Activated T-helper 17 cell treated with anti-CD3 and anti-CD28 coated beads, Interleukin-2, amount 50 U/mL, for 72 hours (primary cell): ENCODE measurements around the gene PABPN1. TPM values are rescaled to one million over a fixed set of nuclear protein-coding genes. Genes with fewer than 3 reads are reported as not detected.

Source experiments
- ATAC-seq: fragments of 150-1000 bp; cut with Tn5 transposase; replicated peaks from 2 replicates; pipeline ENCODE4 v1.10.0; 2021; ENCODE audit warnings: mild to moderate bottlenecking, moderate library complexity
- H3K27ac Mint-ChIP-seq: one replicate; pipeline ENCODE4 v1.8.0; 2022; ENCODE audit warnings: mixed read lengths
- H3K27me3 Mint-ChIP-seq: one replicate; pipeline ENCODE4 v1.8.0; 2022; ENCODE audit warnings: mixed read lengths
- H3K36me3 Mint-ChIP-seq: one replicate; pipeline ENCODE4 v1.8.0; 2022; ENCODE audit warnings: low read depth, mild to moderate bottlenecking, mixed read lengths
- H3K4me1 Mint-ChIP-seq: one replicate; pipeline ENCODE4 v1.8.0; 2022; ENCODE audit warnings: mixed read lengths
- H3K4me3 Mint-ChIP-seq: one replicate; pipeline ENCODE4 v1.8.0; 2022; ENCODE audit warnings: mild to moderate bottlenecking, mixed read lengths
- H3K9me3 Mint-ChIP-seq: one replicate; pipeline ENCODE4 v1.8.0; 2022; ENCODE audit warnings: mixed read lengths
- total RNA-seq, 2 donors: library from RNA; stranded (reverse); gene quantifications; one replicate each; pipeline ENCODE4 v1.2.3, GENCODE V29; 2022

PABPN1 gene
- total RNA-seq, 2 donors from 2014 or later = 163 to 239 TPM

DNA sequence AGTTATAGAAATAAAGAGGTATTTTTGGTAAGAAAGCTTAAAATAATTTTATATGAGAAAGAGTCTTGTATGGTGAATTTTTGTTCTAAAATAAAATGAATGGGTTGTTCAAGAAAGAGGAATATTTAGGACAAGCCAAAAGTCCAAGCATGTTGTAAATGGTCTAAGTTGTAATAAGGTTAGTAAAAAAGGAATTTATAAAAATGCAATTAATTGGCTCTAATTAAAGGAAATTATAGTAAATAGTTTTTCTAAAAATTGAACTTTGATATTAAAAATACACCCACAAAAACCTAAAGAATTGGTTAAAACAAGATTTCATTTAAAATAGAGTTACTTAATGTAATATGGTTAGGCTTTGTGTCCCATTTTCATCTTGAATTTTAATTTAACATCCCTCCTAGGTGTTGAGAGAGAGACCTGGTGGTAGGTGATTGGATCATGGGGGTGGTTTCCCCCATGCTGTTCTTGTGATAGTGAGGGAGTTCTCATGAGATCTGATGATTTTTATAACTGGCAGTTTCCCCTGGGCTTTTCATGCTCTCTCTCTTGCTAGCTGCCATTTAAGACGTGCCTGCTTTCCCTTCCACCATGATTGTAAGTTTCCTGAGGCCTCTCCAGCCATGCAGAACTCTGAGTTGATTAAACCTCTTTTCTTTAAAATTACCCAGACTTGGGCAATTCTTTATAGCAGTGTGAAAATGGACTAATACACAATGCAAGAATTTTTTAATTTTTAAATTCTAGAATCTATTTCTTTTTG, 18.4 kb downstream of the PABPN1 start:
- no peaks in the 10 kb centered on the region for H3K4me1 Mint-ChIP-seq
- H3K27me3 Mint-ChIP-seq = peaks cover 8% of the 10 kb centered on the region
- no peaks in the 10 kb centered on the region for H3K9me3 Mint-ChIP-seq
- H3K4me3 Mint-ChIP-seq = no peak overlapping the region
- H3K27ac Mint-ChIP-seq = no peak overlapping the region
- H3K36me3 Mint-ChIP-seq = no peaks in the 10 kb centered on the region
- ATAC-seq = no peak

DNA sequence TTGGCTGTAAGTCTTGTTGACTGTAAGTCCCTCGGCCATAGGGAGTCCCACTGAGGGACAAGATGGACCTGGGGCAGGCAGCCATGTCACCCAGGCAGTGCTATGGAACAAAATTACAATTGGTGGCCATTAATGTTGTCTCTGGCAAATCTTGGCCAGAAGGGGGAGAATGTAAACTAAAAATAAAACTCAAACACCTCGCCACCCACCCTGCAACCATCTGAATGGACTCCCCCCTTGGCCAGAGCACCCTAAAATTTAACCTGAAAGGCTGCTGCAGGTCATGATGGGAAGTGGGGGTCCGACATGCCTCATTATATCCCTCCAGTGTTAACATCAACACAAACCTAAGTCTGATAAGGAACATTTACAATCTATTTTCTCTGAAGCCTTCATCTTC, 23.2 kb downstream of the PABPN1 start:
- Mint-ChIP-seq H3K4me1 (no peaks in the 10 kb centered on the region), H3K9me3 (no peaks in the 10 kb centered on the region), H3K27ac (no peak overlapping the region), H3K36me3 (no peaks in the 10 kb centered on the region), H3K27me3 (no peaks in the 10 kb centered on the region), H3K4me3 (no peak overlapping the region)
- ATAC-seq = no peak

DNA sequence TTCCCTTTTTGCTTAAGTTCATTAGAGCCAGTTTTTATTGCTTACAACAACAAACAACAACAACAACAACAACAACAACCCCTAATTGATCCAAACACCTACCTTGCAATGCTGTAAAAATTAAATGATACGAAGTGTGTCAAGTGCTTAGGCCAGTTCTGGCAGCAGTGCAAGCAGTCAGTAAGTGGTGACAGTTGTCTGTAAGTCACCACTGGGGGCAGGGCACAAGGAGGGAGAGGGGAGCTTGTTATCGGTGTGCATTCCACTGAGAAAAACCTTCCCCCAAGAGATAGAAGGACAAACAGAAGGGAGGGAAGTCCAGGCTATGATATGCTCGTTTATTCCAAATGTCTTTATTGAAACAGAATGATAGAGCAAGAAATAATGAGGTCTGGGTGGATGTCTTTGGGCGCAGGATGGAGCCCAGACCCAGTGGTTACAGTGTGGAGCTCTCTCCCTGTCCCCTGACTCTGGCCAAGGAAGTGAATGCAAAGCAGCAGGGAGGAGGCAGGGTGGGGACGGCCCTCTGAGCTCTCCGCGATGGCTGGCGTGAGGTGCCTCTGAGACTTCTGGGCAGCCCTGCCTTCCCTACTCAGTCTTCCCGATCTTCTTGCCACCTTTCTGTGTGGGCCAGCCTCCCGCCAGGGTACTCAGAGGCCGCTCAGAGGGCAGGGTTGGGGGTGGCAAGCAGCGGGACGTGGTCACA, 24.9 kb downstream of the PABPN1 start:
- Mint-ChIP-seq H3K27me3 (peaks cover 7% of the 10 kb centered on the region), H3K9me3 (no peaks in the 10 kb centered on the region), H3K27ac (no peak overlapping the region), H3K36me3 (no peaks in the 10 kb centered on the region), H3K4me1 (no peaks in the 10 kb centered on the region), H3K4me3 (no peak overlapping the region)
- ATAC-seq = no peak

DNA sequence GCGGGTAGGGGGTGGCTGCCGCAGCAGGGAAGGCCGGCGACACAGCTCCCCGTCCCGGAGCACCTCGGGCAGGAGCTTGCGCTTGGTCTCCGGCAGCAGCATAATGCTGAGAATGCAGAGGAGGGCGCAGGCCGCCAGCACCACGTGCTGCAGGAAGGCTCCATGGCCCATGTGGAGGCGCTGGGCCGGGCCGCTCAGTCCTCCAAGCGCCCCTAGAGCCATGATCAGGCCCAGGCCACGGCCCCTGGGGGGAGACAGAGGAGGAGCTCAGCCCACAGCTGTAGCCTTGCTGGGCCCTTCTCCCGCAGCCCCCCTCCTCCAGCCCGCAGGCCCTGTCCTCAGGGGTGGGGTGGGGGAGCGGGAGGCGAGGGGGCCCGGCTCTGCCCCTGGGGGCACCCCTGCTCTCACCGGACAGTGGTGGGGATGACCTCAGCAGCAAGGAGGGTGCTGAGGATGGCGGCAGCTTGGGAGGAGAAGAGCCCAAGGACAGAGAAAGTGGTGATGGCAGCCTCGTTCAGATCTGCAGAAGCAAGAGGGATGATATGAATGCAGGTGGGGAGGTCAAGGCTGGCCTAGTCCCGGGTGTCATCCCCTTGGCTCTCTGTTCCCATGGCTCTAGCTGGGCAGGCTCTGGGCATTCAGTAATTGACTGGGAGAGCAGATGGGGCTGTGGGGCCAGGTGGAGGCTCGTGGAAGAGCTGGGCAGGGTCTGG, 25.6 kb downstream of the PABPN1 start:
- Mint-ChIP-seq H3K9me3 (no peaks in the 10 kb centered on the region), H3K4me3 (no peak overlapping the region), H3K36me3 (no peaks in the 10 kb centered on the region), H3K27ac (no peak overlapping the region), H3K4me1 (no peaks in the 10 kb centered on the region), H3K27me3 (peaks cover 10% of the 10 kb centered on the region)
- no peak for ATAC-seq

DNA sequence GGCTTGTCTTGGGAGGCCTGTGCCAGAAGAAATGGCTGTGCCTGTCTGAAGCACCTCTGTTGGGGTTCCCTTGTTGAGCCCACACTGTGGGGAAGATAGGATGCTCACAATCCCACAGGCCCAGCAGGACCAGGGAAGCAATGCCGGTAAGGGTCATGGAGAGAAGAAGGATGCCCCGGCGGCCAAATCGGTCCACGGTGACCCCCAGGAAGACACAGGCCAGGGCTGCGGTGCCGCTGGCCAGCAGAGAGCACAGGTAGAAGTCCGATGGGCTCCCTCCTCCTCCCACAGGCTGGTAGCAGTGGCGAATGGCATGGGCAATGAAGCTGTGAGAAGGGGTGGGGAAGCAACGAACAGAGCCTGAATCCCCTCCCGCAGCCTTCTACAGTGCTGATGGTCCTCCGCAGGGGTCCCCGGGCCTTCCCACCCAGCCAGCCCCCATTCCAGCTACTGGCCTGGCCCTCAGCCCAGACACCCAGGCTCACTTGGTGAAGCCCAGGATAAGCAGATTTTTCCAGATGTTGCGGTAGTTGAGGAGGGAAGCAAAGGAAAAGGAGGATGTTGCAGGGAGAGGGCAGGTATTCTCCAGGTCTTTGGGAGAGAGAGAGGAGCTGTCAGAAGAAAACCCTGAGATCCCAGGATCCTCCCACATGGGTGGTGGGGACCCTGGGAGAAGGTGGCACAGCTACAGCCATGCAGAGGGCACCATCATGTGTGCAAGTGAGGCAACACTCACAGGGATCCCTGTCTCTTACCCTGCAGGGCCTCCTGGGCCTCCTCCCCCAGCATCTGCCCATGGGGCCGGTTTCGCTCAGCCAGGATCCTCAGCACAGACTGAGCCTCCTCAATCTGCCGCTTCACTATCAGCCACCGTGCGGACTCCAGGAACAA, 26.4 kb downstream of the PABPN1 start:
- H3K36me3 Mint-ChIP-seq = no peaks in the 10 kb centered on the region
- no peaks in the 10 kb centered on the region for H3K4me1 Mint-ChIP-seq
- H3K9me3 Mint-ChIP-seq = no peaks in the 10 kb centered on the region
- no peak for ATAC-seq
- no peak overlapping the region for H3K4me3 Mint-ChIP-seq
- no peak overlapping the region for H3K27ac Mint-ChIP-seq
- peaks cover 10% of the 10 kb centered on the region for H3K27me3 Mint-ChIP-seq

DNA sequence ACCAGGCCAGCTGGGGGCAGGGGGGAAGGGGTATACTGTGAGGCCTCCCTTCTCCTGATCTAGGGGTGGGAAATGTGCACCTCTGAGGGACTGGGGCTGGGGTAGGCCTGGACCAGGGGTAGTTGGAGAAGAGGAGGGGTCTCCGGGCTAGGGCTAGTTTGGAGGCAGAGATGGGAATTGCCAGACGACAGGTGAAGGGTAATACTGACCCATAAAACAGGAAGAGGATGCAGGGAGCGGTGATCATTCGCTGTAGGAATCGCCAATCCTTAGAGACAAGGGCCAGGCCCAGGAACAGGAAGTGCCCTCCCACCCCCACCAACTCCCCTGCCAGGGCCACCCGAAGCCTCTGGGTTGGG, 27.0 kb downstream of the PABPN1 start:
- no peak overlapping the region for H3K27ac Mint-ChIP-seq
- no peak overlapping the region for H3K4me3 Mint-ChIP-seq
- H3K9me3 Mint-ChIP-seq = no peaks in the 10 kb centered on the region
- H3K27me3 Mint-ChIP-seq = peaks cover 13% of the 10 kb centered on the region
- no peaks in the 10 kb centered on the region for H3K36me3 Mint-ChIP-seq
- H3K4me1 Mint-ChIP-seq = peaks cover 5% of the 10 kb centered on the region
- no peak for ATAC-seq

DNA sequence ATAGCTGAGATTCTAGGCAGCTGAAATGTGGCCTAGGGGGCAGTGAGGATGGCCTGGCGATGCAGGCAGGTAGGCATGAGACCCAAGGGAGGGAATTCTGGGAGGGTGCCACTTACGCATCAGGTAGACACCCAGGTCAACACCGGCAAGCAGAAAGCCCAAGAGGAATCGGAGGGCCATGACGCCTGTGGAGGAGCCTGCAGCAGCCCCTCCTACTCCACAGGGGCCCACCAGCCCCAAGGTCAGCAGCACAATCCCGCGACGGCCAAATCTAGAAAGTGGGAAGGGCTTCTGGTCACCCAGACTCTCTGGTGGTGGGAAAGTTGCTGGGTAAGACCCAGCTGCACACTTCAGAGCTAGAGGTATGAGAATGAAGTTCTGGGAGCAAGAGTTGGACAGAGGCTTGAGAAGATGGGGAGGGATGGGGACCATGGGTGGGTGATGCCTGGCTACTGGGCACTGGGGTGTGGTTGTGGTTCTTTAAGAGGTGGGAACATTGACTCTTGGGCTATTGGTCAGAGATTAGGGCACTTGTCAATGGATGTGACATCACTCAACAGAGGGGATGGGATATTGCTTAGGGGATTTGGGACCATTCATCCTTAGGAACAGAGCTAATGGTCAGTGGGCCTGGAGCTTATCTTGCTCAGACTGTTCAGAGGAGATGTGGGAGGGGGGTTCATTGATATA, 28.0 kb downstream of the PABPN1 start:
- Mint-ChIP-seq H3K36me3 (no peaks in the 10 kb centered on the region), H3K9me3 (no peaks in the 10 kb centered on the region), H3K4me1 (peaks cover 8% of the 10 kb centered on the region), H3K4me3 (no peak overlapping the region), H3K27me3 (peaks cover 24% of the 10 kb centered on the region), H3K27ac (no peak overlapping the region)
- ATAC-seq = no peak

DNA sequence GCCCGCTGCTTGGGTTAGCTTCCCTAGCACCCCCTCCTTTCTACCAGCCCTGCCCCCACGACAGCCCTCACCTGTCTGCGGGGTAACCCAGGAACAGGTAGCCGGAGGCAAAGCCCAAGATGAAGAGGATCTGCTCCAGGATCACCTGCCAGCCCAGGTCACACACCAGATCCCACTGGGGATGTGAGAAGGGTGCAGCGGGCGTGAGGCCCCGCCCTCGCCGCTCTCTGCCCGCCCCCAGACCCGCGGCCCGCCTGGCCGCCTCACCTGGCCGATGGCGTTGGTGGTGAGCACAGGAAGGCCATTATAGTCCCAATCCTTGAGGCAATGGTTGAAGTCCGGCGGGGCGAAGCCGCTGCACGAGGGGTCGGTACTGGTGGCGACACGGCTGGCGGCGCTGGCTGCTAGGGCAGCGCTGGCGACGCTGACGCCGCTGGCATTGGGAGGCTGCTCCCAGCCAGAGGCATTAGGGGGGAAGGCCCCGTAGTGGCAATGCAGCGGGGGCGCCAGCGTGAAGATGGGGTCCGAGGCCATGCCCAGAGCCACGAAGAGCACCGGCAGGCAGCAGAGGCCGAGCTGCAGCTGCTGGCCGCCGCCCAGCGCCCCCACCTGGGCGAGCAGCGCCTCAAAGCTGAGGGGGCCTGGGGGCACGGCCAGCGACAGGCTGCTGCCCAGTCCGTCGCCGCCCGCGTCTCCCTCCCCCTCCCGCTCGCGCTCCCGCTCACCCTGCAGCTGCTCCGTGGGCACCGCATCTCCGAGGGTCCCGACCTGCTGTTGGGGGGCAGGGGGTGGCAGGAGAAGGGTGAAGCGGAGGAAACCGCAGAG, 30.6 kb downstream of the PABPN1 start:
- no peaks in the 10 kb centered on the region for H3K9me3 Mint-ChIP-seq
- peak; percentile 31 for ATAC-seq
- peaks cover 8% of the 10 kb centered on the region for H3K4me1 Mint-ChIP-seq
- H3K36me3 Mint-ChIP-seq = no peaks in the 10 kb centered on the region
- H3K4me3 Mint-ChIP-seq = peak overlapping the region; percentile 80
- peaks cover 31% of the 10 kb centered on the region for H3K27me3 Mint-ChIP-seq
- no peak overlapping the region for H3K27ac Mint-ChIP-seq

DNA sequence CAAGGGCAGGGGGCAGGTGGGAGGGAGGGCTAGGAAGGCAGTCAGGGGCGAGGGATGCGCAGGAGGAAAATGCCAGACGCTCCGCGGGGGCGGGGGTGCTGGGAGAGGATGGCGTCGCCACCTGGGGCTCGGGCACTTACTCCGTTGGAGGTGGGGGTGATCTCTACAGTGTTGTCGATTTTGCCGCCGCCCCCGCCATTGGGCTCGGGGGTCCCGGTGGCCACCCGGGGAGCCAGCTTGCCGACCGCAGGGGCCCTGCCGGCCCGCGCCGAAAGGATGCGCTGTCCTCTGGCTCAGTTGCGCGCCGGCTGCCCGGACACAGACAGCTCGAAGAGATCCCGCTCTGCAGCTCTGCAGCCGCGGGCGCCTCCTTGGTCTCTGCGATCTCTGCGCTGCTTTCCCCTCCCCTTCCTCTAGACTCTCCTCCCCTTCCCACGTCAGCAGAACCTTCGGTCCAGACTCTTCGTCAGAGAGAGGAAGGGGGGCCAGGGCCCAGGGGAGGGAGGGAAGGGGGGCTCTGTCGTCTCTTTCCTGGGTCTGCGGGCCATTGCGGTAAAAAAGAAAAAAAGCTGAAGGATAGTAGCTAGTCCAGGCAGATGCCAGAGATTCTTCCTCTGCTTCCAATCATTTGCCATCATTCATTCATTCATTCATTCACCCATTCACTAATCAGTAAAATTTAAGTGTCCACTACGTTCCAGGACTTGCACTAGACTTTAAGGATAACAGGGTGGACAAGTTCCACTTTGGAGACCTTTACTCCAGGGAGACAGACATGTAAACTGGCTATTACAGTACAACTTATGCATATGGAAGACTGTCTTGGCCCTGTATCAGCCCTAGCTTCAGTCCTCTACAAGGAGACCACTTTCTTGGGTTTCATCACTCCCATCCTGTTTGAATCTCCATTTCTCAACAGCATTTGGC, 31.5 kb downstream of the PABPN1 start, which contains the start of gene SLC22A17:
TSS of gene SLC22A17 (minus strand) at position 382 of the 927 bp plus-strand sequence.
- Mint-ChIP-seq H3K27ac (no peak within 1 kb of the TSS), H3K4me3 (peak within 1 kb of the TSS; percentile 80), H3K36me3 (no peaks in the 10 kb centered on the region), H3K4me1 (peaks cover 8% of the 10 kb centered on the region), H3K9me3 (no peaks in the 10 kb centered on the region), H3K27me3 (peaks cover 31% of the 10 kb centered on the region)
- peak; percentile 89 for ATAC-seq

DNA sequence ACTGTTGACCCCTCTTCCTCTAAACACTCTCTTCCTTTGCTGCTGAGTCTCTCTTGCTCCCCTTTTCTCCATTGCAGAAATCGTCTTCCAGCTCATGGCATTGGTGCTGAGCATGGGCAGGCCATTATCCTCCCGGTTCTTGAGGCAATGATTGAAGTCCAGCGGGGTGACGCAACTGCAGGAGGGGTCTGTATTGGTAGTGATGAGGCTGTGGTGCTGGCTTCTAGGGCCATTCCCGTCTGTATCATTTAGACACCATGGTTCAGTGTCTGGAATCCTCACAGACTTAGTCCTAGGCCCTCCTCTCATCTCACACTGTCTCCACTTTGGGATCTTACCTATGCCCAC, 32.1 kb downstream of the PABPN1 start:
- H3K27ac Mint-ChIP-seq = no peak overlapping the region
- ATAC-seq = no peak

DNA sequence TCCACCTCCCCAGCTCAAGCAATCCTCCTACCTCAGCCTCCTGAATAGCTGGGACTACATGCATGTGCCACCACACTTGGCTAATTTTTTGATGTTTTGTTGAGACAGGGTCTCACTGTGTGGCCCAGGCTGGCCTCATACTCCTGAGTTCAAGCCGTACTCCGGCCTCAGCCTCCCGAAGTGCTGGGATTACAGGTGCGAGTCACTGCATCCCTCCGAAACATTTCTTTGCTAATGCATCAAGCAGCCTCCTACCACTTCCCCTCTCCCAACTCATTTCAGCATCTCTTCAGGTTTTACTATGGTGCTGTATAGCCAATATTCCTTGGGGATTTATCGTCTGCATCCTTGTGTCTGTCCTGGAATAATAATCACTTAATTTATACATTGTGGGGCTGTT, 33.7 kb downstream of the PABPN1 start:
- Mint-ChIP-seq H3K36me3 (no peaks in the 10 kb centered on the region), H3K27me3 (peaks cover 31% of the 10 kb centered on the region), H3K9me3 (no peaks in the 10 kb centered on the region), H3K4me1 (peaks cover 8% of the 10 kb centered on the region), H3K4me3 (no peak overlapping the region), H3K27ac (no peak overlapping the region)
- ATAC-seq = no peak

More for the DNA sequence above, 32.1 kb downstream of the PABPN1 start:
- Mint-ChIP-seq H3K4me3 (peak overlapping the region; percentile 80), H3K27me3 (peaks cover 31% of the 10 kb centered on the region), H3K4me1 (peaks cover 8% of the 10 kb centered on the region), H3K9me3 (no peaks in the 10 kb centered on the region), H3K36me3 (no peaks in the 10 kb centered on the region)

DNA sequence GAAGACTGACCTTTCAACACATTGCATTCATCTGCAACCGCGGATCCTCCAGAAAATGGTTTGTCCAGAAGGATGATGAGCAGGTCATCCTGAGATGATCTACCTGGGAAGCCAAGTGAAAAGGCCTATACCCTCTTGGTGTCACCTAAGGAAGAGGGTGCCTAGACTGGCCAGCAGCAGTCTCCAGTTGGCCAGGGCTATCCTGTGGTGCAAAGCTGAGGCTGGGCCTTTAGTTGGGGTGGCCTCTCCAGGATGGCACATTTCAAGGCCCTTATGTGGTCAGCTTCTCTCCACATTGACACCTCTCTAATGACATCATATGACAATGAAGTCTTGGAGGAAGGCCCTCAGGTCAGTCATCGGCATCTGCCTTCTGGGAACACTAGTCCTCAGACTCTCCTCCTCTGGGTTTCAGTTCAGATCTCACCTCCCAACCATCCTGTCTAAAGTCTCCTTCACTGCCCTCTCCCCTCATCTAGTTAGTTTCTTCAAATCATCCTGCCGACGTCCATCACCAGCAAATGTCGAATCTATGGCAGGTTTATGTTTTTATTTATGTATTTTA, 34.7 kb downstream of the PABPN1 start:
- peaks cover 8% of the 10 kb centered on the region for H3K4me1 Mint-ChIP-seq
- H3K27ac Mint-ChIP-seq = no peak overlapping the region
- no peaks in the 10 kb centered on the region for H3K36me3 Mint-ChIP-seq
- no peak for ATAC-seq
- H3K27me3 Mint-ChIP-seq = peaks cover 31% of the 10 kb centered on the region
- H3K9me3 Mint-ChIP-seq = no peaks in the 10 kb centered on the region
- H3K4me3 Mint-ChIP-seq = no peak overlapping the region
